GM18505 (cell line): ENCODE results near the gene C11orf98.
A peak's percentile ranks its signal among the peaks of the same experiment; 100 is the strongest.
"Not testable (repeated sequence)": the region's sequence is repeated elsewhere in the genome, so short reads cannot be mapped to it uniquely, and the experiment has no call there.

Experiments
- ATAC-seq: cut with Tn5 transposase; IDR thresholded peaks from one replicate; pipeline ENCODE4 v1.9.1; 2021; ENCODE audit not compliant: unreplicated experiment
- POLR2A ChIP-seq: IDR thresholded peaks from 4 replicates; pipeline ENCODE4 v1.6.1; 2011; ENCODE audit warnings: borderline replicate concordance; ENCODE audit not compliant: insufficient read depth, insufficient read length; ENCODE audit errors: extremely low read depth

The C11orf98 gene

DNA sequence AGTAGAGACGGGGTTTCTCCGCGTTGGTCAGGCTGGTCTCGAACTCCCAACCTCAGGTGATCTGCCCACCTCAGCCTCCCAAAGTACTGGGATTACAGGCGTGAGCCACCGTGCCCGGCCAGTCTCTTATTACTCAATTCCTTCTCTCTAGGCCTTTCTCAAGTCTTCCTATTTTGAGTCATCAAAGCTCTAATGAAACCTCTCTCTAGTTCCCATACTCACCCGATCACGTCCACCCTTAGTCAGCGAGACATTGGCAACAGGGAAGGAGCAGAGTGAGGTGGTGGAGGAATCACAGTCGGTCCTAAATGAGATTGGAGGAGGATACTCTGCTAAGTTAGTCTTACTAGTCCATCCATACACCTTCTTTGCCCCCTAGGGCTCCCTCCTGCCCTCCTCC lies 37.2 kb upstream of the C11orf98 start:
- TF ChIP-seq POLR2A: no peak
- ATAC-seq: no peak

DNA sequence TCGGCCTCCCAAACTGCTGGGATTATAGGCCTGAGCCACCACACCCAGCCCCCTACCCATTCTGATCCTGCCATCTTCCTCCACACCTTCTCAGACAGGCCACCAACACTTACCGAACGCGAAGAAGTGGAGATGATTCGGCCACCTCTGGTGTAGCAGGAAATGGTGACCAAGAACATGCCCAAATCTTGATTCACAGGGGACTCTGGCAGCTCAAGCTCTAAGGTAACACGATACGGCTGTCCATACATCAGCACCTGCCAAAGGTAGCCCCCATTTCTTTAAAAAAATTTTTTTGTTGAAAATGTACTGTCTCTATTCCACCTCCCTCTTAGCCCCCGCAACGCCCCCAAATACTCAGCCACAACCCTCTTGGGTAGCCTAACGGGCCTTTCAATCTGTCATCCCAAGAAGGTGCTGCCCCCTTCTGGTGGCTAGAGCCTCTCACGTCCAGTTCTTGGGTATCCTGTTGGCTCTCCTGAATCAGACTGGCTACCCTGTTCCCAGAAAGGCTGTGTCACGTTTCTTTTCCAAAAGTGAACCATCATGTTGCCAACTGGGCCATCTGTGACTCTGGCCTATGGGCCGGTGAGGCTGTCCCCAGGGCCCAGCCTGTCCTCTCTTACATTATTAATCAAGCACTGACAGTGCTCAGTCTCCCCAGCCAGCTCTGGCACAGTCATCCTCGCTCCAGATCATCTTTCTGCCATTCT lies 29.6 kb upstream of the C11orf98 start:
- no peak for TF ChIP-seq POLR2A
- no peak for ATAC-seq

DNA sequence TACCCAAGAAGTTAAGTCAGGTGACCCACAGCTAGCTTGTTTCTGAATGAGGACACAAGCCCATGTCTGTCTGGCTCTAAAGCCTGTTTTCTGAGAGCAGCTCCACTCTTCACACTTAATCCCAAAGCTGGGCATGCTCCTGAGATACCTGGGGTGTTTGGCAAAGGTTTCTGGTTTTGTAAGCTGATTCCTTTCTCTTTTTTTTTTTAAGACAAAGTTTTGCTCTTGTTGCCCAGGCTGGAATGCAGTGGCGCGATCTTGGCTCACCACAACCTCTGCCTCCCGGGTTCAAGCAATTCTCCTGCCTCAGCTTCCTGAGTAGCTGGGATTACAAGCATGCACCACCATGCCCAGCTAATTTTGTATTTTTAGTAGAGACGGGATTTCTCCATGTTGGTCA lies 28.6 kb upstream of the C11orf98 start:
- ATAC-seq: not testable (repeated sequence)

DNA sequence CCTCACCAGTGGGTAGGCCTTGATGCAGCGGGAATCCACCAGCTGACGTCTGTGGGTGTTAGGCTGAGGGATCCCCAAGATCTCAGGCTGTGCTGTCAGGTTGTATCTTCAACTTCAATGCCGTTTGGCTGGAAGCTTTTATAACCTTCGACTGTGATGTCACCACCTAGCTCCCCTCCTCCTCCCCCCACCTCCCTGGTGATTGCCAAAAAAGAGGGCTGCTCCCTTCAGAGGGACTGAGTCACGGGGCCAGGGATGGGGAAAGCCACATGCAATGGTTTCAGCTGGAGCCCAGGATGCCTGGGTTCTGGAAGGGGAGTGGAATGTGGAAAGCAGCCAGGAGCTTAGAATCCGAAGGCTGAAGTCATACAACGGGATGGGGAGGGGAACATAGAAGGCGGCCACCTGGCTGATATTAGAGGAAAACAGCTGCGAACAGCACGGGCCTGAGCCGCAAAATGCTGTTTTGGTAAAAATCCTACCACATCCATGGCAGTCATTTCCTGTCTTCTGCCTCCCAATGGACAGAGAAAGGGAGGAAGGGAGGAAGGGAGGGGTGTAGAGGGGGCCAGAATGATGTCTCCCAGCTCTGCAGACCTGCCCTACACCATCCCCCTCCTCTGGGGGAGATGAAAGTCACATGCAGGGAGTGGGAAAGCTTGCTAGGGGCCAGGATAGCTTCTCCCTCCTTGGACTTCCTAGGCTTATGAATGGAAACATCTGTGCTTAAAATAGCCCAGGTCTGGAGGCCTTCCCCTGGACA lies 24.6 kb upstream of the C11orf98 start, which contains the start of gene LRRN4CL:
TSS of gene LRRN4CL (minus strand) at position 110 of the 763 bp plus-strand sequence. CDS start 1,022 bp downstream, outside the sequence.
- no peak for TF ChIP-seq POLR2A
- no peak for ATAC-seq

DNA sequence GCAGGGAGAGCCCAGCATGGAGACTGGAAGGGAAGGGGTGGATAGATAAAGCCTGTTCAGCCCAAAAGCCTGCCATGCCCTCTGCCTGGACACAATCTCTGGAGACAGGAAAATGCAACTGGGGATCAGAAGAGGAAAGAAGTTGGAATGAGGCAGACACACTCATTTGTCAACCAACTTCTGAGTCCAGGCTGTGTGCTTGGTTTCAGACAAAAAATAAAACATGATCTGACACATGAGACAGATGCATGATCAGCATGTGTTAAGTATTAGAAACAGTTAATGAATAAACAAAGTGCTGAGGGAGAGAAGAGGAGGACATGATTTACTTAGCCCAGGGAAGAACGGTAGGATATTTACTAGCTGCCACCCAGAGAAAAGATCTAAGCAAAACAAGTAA lies 23.5 kb upstream of the C11orf98 start:
- TF ChIP-seq POLR2A: no peak
- ATAC-seq: no peak

DNA sequence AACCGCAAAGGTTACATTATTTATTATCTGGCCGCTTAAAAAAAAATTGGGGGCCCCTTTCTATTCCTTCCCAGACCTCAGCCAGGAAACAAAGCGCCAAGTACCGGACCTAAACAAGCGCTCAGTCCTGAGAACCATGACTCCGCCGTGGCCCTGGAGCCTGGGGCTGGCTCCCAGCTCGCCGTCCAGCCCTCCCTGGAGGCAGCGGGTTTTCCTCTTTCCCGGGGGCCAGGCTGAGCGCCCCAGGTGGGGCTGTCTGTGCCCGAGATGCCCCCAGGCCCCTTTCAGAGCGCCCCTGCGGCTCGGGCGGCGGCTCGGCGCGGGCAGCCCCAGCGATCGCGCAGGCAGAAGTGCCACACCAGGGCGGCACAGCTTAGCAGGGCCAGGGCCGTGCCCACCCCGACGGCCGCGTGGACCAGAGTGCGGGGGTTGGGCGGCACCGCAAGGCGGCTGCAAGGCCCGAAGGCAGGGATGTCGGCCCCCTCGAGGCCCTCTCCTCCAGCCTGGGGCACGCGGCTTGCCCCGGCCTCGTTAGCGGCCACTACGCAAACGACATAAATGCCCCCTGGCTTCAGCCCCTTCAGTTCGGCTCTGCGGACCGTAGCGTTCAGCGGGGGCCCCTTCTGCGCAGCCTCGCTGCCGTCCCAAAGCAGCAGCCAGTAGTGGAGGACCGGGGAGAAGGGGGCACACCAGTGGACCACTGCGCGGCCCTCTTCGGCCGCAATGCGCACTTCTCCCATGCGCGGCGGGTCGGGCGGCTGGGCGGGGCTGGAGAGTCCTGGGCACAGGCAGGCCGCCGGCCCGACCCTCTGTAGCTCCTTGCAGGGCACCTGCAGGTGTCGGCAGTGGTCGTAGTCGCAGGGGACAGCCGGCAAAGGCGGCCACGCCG lies 22.7 kb upstream of the C11orf98 start:
- ATAC-seq: no peak
- no peak for TF ChIP-seq POLR2A

DNA sequence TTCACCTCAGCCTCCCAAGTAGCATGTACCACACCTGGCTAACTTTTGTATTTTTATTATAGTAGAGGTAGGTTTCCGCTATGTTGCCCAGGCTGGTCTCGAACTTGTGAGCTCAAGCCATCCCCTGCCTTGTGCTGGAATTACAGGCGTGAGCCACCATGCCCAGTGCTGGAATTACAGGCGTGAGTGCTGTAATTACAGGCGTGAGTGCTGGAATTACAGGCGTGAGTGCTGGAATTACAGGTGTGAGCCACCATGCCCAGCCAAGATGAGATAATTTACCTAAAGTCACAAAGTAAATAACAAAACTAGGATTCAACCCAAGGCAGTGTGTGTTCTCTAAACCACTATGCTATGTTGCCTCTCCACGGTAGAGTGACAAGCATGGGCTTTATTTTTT lies 17.5 kb upstream of the C11orf98 start:
- TF ChIP-seq POLR2A: no peak
- ATAC-seq: no peak

DNA sequence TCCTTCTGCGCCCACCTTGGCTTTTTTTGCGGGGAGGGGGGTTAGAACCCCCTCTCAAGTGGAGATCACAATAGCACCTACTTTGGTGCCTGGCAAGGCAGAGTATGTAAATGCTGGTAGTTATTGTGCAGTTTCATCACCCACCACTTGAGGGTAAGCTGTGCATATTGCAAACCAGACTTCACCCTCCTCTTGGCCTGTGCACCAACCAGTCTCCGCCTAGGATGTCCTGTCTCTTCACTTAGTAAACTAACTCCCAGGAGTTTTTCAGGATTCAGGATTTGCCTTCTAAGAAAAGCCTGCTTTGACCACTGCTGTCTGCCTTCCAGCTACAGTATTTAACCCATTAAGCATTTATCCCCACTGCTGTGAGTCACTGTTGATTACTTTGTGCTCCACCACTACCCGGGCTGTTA lies 15.8 kb upstream of the C11orf98 start:
- ATAC-seq: peak; percentile 50
- no peak for TF ChIP-seq POLR2A

DNA sequence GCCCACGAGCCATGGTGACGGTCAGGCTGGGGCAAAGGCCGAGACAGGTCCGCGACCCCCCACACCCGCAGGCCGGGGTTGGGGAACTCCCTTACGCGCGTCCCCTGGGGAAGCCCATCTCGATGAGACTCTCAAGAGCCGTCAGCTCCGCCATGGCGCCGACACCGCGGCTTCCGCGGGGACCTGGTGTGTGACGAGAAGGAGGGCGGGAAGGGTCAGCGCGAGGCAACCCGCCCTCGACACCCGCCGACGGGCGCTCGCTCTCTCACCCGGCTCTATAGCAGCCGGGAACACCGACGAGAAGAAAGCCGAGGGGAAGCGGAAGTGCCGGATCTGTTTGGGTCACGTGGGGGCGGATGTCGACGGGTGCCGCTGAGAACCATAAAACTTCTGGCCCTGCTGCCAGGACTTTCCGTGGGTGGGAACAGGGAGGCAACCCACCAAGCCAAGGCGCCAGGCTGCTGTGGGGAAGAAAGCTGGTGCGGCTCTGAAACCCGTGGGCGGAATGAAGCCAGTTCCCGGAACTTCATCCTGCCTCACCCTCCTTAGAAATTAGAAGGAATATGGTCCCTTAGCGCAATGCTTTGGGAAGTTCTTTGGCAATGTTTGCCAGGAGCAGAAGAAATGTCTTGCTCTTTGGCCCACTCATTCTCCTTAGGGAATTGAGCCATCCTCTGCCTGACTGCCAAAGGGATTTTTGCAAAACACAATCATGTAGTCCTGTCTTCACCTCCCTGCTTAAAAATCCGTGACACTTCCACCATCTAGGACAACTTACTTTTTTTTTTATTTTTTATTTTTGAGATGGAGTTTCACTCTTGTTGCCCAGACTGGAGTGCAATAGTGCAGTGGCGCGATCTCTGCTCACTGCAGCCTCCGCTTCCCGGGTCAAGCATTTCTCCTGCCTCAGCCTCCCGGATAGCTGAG lies 14.0 kb upstream of the C11orf98 start, which contains the start of gene UBXN1:
TSS of gene UBXN1 (minus strand) at position 304 of the 927 bp plus-strand sequence. CDS start at position 154, 150 bp downstream.
- ATAC-seq: peak; percentile 59
- TF ChIP-seq POLR2A: peak; percentile 88

DNA sequence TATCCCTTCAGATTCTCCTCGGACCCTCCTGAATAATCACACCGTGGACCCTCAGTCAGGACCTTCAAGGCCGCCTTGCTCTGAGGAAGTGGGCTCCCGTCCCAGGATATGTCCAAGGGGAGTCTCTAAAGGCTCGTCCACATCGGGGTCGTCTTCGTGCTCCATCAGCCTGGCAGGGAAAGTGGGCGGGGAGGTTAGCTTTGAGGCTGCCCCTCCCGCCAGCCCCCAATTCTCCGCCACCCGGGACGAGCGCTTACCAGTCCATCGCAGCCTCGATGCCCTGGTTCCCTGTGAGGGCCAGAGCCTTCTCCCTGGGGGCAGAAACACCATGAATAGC lies 13.4 kb upstream of the C11orf98 start:
- no peak for ATAC-seq
- no peak for TF ChIP-seq POLR2A

DNA sequence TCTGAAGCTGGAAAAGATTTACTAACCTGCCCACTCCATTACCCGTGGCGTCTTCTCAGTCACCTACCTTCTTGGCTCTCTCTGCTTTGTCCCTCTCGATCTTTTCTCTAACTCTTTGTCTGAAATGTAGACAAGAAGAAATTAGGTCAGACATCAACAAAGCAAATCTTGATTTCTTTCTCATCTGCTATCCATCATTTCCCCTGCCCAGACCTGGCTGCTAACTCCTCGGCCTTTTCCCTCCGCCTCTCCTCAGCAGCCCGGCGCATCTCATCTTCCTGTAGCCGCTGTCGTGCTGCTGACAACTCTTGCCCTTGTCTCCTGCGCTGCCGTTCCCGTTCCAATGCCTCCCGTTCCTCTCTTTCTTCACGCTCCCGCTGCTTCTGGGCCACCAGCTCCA lies 12.7 kb upstream of the C11orf98 start:
- no peak for ATAC-seq
- no peak for TF ChIP-seq POLR2A

DNA sequence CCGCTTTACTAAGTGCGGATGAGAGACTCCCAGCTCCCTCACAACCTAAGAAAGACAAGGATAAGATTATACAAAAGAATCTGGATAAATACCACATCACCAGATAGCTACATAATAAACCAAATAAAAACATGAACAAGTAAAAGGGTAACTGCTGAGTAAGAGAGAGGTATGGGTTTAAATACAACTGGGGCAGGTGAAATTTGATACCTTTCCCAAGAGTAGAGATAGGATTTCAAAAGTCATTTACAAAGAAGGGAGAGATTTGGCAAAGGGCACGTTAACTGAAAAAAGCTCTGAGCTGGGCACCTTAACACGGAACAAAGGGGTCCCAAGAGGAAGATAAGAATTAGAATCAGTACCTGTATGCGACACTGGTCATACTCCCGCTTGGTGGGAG lies 12.1 kb upstream of the C11orf98 start:
- no peak for TF ChIP-seq POLR2A
- no peak for ATAC-seq

DNA sequence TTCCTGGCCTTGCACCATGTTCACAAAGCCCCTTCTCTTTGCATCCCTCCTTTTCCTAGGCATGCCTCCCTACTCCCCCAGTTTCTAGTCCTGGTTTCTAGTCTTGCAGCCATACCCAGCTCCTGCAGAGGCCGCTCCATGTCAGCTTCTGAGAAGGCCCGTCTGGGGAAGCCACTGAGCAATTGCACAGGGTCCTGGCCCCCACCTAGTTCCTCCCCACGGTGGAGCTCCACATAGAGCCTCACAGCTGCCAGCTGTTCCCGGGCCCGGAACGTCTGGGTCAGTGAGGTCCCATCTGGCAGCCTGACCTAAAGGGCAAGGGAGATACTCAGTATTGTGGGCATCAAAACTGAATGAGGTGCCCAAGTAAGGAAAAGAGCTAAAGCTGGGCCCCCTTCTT lies 11.7 kb upstream of the C11orf98 start:
- peak; percentile 19 for TF ChIP-seq POLR2A
- no peak for ATAC-seq

DNA sequence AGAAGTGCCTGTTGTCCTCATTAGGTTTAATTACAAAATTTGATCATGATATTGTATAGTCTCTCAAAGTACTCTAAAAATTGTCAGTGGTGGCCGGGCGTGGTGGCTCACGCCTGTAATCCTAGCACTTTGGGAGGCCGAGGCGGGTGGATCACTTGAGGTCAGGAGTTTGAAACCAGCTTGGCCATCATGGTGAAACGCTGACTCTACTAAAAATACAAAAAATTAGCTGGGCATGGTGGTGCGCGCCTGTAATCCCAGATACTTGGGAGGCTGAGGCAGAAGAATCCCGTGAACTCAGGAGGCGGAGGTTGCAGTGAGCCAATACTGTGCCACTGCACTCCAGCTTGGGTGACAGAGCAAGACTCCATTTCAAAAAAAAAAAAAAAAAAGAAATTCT lies 10.4 kb upstream of the C11orf98 start:
- not testable (repeated sequence) for ATAC-seq
